WTC11 (cell line): ENCODE results near the gene DNM3.

Experiments
- IRF2 ChIP-seq: sonication (generic); formaldehyde crosslinking; IDR thresholded peaks from 2 replicates; pipeline ENCODE4 v1.8.0; 2022; ENCODE audit warnings: low read depth, missing genetic modification reagents, borderline replicate concordance
- MAX ChIP-seq: sonication (generic); formaldehyde crosslinking; IDR thresholded peaks from 2 replicates; pipeline ENCODE4 v1.8.0; 2022; ENCODE audit warnings: mild to moderate bottlenecking, missing genetic modification reagents
- NFYB ChIP-seq: sonication (generic); formaldehyde crosslinking; conservative IDR thresholded peaks from 2 replicates; pipeline ENCODE4 v1.8.0; 2022; ENCODE audit warnings: low read depth, missing genetic modification reagents
- USF2 ChIP-seq: sonication (generic); formaldehyde crosslinking; IDR thresholded peaks from 2 replicates; pipeline ENCODE4 v1.8.1; 2023; ENCODE audit warnings: mild to moderate bottlenecking, missing genetic modification reagents, moderate library complexity
- ZNF121 ChIP-seq: sonication (generic); formaldehyde crosslinking; IDR thresholded peaks from 2 replicates; pipeline ENCODE4 v1.8.0; 2023; ENCODE audit warnings: missing genetic modification reagents
- TF ChIP-seq, protein P1 (sequence below): fragments of 200-600 bp; IDR thresholded peaks from 2 replicates; pipeline ENCODE4 v1.8.0; 2022; ENCODE audit warnings: antibody characterized with exemption

GRCh38 chr1:172215006-172215405, 373.7 kb downstream of the DNM3 start:
- TF ChIP-seq ZNF121 (CRISPR knock-in tag) (no peak), USF2 (CRISPR knock-in tag) (no peak), IRF2 (CRISPR knock-in tag) (no peak), MAX (CRISPR knock-in tag) (no peak), NFYB (no peak)
- TF ChIP-seq, protein P1, sequence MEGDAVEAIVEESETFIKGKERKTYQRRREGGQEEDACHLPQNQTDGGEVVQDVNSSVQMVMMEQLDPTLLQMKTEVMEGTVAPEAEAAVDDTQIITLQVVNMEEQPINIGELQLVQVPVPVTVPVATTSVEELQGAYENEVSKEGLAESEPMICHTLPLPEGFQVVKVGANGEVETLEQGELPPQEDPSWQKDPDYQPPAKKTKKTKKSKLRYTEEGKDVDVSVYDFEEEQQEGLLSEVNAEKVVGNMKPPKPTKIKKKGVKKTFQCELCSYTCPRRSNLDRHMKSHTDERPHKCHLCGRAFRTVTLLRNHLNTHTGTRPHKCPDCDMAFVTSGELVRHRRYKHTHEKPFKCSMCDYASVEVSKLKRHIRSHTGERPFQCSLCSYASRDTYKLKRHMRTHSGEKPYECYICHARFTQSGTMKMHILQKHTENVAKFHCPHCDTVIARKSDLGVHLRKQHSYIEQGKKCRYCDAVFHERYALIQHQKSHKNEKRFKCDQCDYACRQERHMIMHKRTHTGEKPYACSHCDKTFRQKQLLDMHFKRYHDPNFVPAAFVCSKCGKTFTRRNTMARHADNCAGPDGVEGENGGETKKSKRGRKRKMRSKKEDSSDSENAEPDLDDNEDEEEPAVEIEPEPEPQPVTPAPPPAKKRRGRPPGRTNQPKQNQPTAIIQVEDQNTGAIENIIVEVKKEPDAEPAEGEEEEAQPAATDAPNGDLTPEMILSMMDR = no peak
